ENCODE results near the gene CACNB2.

CACNB2 gene

GRCh38 chr10:18473424-18474117 is 333.3 kb downstream of the CACNB2 start:
- DNase-seq, result no peak

- DNase-seq, result no peak
Measured at GRCh38 chr10:18474118-18474455, 333.9 kb downstream of the CACNB2 start.

- DNase-seq, result no peak
Measured at GRCh38 chr10:18476076-18476647, 335.9 kb downstream of the CACNB2 start.

GRCh38 chr10:18478354-18478753 is 338.1 kb downstream of the CACNB2 start:
- no peak for DNase-seq

GRCh38 chr10:18479502-18479901 is 339.3 kb downstream of the CACNB2 start:
- no peak for DNase-seq

- no peak for DNase-seq
Measured at GRCh38 chr10:18483516-18484186, 343.4 kb downstream of the CACNB2 start.

- DNase-seq, result no peak
Measured at GRCh38 chr10:18486438-18486837, 346.2 kb downstream of the CACNB2 start.

- no peak for DNase-seq
Measured at GRCh38 chr10:18490755-18491154, 350.5 kb downstream of the CACNB2 start.

GRCh38 chr10:18497806-18498369 is 357.7 kb downstream of the CACNB2 start:
- no peak for DNase-seq

GRCh38 chr10:18498998-18499397 is 358.8 kb downstream of the CACNB2 start:
- no peak for DNase-seq

- DNase-seq, result no peak
Measured at GRCh38 chr10:18500576-18500975, 360.4 kb downstream of the CACNB2 start.

GRCh38 chr10:18501198-18501597 is 361.0 kb downstream of the CACNB2 start:
- DNase-seq, result no peak

- DNase-seq, result no peak
Measured at GRCh38 chr10:18501629-18502028, 361.4 kb downstream of the CACNB2 start.

- DNase-seq, result no peak
Measured at GRCh38 chr10:18504161-18504560, 363.9 kb downstream of the CACNB2 start.

- DNase-seq, result no peak
Measured at GRCh38 chr10:18505456-18506118, 365.4 kb downstream of the CACNB2 start.

GRCh38 chr10:18508587-18508986 is 368.4 kb downstream of the CACNB2 start:
- no peak for DNase-seq

- DNase-seq, result no peak
Measured at GRCh38 chr10:18514537-18514936, 374.3 kb downstream of the CACNB2 start.

- no peak for DNase-seq
Measured at GRCh38 chr10:18516851-18517250, 376.6 kb downstream of the CACNB2 start.

- no peak for DNase-seq
Measured at GRCh38 chr10:18523025-18523424, 382.8 kb downstream of the CACNB2 start.

GRCh38 chr10:18523858-18524257 is 383.6 kb downstream of the CACNB2 start:
- no peak for DNase-seq

- no peak for DNase-seq
Measured at GRCh38 chr10:18527687-18528086, 387.5 kb downstream of the CACNB2 start.

GRCh38 chr10:18528292-18528691 is 388.1 kb downstream of the CACNB2 start:
- DNase-seq, result no peak

- no peak for DNase-seq
Measured at GRCh38 chr10:18532881-18533535, 392.8 kb downstream of the CACNB2 start.
